HL-60 (cell line): Measurements from ENCODE around the gene FBXO8.
A peak's percentile ranks its signal among the peaks of the same experiment; 100 is the strongest.

Source experiments
- POLR2AphosphoS5 ChIP-seq: IDR thresholded peaks from 2 replicates; pipeline ENCODE4 v1.6.1; 2012; ENCODE audit warnings: low read depth
- SPI1 ChIP-seq: IDR thresholded peaks from 2 replicates; pipeline ENCODE4 v1.6.1; 2012; ENCODE audit warnings: low read depth, mild to moderate bottlenecking, borderline replicate concordance
- TF ChIP-seq, protein P1 (sequence below): IDR thresholded peaks from 2 replicates; pipeline ENCODE4 v1.6.1; 2012; ENCODE audit warnings: low read depth; ENCODE audit not compliant: insufficient replicate concordance
- TF ChIP-seq, protein P2 (sequence below): IDR thresholded peaks from one replicate; pipeline ENCODE4 v1.5.1; 2011; ENCODE audit warnings: low read length, control low read depth, inconsistent platforms; ENCODE audit not compliant: insufficient read depth

DNA sequence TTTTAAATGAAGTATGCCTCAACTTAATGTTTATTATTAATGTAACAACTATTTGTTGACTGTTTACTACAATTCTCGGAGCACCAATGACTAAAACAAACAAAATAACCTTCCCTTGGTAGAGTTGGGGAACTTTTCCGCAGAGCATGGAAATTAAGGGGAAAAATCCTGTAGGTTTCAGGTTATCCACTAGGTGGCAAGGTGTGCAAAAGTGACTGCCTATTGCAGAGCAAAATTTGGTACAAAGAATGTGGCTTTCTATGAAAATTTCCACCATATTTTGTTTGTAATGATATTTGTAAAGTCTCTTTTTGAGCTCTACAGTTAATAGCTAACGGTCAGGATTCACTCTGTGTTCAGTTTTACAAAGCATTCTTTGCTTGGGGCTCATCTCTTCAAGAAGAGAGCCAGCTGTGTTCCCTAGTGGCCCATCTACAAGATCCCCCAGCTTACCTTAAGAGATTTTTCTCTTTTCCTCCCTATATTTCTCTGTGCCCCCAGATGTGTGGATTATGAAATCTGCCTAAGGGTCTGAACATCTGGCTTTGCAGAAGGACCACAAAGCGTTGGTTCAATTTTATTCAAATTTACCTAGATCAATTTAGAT, 61.1 kb downstream of the FBXO8 start:
- TF ChIP-seq, protein P1, sequence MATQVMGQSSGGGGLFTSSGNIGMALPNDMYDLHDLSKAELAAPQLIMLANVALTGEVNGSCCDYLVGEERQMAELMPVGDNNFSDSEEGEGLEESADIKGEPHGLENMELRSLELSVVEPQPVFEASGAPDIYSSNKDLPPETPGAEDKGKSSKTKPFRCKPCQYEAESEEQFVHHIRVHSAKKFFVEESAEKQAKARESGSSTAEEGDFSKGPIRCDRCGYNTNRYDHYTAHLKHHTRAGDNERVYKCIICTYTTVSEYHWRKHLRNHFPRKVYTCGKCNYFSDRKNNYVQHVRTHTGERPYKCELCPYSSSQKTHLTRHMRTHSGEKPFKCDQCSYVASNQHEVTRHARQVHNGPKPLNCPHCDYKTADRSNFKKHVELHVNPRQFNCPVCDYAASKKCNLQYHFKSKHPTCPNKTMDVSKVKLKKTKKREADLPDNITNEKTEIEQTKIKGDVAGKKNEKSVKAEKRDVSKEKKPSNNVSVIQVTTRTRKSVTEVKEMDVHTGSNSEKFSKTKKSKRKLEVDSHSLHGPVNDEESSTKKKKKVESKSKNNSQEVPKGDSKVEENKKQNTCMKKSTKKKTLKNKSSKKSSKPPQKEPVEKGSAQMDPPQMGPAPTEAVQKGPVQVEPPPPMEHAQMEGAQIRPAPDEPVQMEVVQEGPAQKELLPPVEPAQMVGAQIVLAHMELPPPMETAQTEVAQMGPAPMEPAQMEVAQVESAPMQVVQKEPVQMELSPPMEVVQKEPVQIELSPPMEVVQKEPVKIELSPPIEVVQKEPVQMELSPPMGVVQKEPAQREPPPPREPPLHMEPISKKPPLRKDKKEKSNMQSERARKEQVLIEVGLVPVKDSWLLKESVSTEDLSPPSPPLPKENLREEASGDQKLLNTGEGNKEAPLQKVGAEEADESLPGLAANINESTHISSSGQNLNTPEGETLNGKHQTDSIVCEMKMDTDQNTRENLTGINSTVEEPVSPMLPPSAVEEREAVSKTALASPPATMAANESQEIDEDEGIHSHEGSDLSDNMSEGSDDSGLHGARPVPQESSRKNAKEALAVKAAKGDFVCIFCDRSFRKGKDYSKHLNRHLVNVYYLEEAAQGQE: no peak
- TF ChIP-seq, protein P2, sequence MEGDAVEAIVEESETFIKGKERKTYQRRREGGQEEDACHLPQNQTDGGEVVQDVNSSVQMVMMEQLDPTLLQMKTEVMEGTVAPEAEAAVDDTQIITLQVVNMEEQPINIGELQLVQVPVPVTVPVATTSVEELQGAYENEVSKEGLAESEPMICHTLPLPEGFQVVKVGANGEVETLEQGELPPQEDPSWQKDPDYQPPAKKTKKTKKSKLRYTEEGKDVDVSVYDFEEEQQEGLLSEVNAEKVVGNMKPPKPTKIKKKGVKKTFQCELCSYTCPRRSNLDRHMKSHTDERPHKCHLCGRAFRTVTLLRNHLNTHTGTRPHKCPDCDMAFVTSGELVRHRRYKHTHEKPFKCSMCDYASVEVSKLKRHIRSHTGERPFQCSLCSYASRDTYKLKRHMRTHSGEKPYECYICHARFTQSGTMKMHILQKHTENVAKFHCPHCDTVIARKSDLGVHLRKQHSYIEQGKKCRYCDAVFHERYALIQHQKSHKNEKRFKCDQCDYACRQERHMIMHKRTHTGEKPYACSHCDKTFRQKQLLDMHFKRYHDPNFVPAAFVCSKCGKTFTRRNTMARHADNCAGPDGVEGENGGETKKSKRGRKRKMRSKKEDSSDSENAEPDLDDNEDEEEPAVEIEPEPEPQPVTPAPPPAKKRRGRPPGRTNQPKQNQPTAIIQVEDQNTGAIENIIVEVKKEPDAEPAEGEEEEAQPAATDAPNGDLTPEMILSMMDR: peak; percentile 37
- TF ChIP-seq POLR2AphosphoS5 (no peak), SPI1 (no peak)
